SW480 (cell line): Measurements from ENCODE around the gene SYT1.
A peak's percentile ranks its signal among the peaks of the same experiment; 100 is the strongest.

ENCODE experiments used
- DNase-seq: peaks from one replicate; pipeline ENCODE4 v3.0.0-alpha.2; 2016; ENCODE audit warnings: low spot score

Gene SYT1

GRCh38 chr12:79223761-79224160 is 359.2 kb downstream of the SYT1 start:
- DNase-seq: peak; percentile 18

GRCh38 chr12:79227091-79227490 is 362.5 kb downstream of the SYT1 start:
- no peak for DNase-seq

GRCh38 chr12:79227646-79228045 is 363.1 kb downstream of the SYT1 start:
- no peak for DNase-seq

- DNase-seq: no peak
Measured at GRCh38 chr12:79233341-79233781, 368.8 kb downstream of the SYT1 start.

GRCh38 chr12:79236920-79237319 is 372.3 kb downstream of the SYT1 start:
- DNase-seq: no peak

- no peak for DNase-seq
Measured at GRCh38 chr12:79238246-79238645, 373.7 kb downstream of the SYT1 start.

GRCh38 chr12:79247494-79247893 is 382.9 kb downstream of the SYT1 start:
- DNase-seq: no peak

GRCh38 chr12:79250186-79250585 is 385.6 kb downstream of the SYT1 start:
- DNase-seq: no peak

- DNase-seq: no peak
Measured at GRCh38 chr12:79250960-79251755, 386.6 kb downstream of the SYT1 start.

- no peak for DNase-seq
Measured at GRCh38 chr12:79252358-79253075, 387.9 kb downstream of the SYT1 start.

- no peak for DNase-seq
Measured at GRCh38 chr12:79255288-79255687, 390.7 kb downstream of the SYT1 start.

GRCh38 chr12:79260923-79261322 is 396.3 kb downstream of the SYT1 start:
- no peak for DNase-seq

- DNase-seq: peak; percentile 51
Measured at GRCh38 chr12:79262938-79263337, 398.4 kb downstream of the SYT1 start.

- no peak for DNase-seq
Measured at GRCh38 chr12:79266343-79267144, 402.0 kb downstream of the SYT1 start.

- no peak for DNase-seq
Measured at GRCh38 chr12:79267580-79267979, 403.0 kb downstream of the SYT1 start.

GRCh38 chr12:79274501-79275064 is 410.0 kb downstream of the SYT1 start:
- DNase-seq: no peak

GRCh38 chr12:79275631-79276030 is 411.1 kb downstream of the SYT1 start:
- DNase-seq: no peak

- DNase-seq: no peak
Measured at GRCh38 chr12:79283364-79283763, 418.8 kb downstream of the SYT1 start.

- no peak for DNase-seq
Measured at GRCh38 chr12:79288911-79289310, 424.3 kb downstream of the SYT1 start.

GRCh38 chr12:79291711-79292110 is 427.1 kb downstream of the SYT1 start:
- no peak for DNase-seq

- DNase-seq: no peak
Measured at GRCh38 chr12:79294590-79294989, 430.0 kb downstream of the SYT1 start.

- DNase-seq: no peak
Measured at GRCh38 chr12:79295572-79295971, 431.0 kb downstream of the SYT1 start.
